HepG2 (cell line): ENCODE measurements around the gene BSND. TPM values are rescaled to one million over a fixed set of nuclear protein-coding genes. Genes with fewer than 3 reads are reported as not detected.

Experiments
- ATAC-seq: fragments of 200-7000 bp; cut with Tn5 transposase; 3 replicates; pipeline ENCODE4 v1.9.1; 2020; ENCODE audit warnings: mild to moderate bottlenecking, moderate library complexity
- BruUV-seq: library from RNA; stranded (reverse); fragments of 400-500 nt; replicated peaks from 2 replicates; lab custom pipeline; 2021; lab: Mats Ljungman, UMichigan
- CTCF ChIA-PET: fragments of 300-600 bp; formaldehyde crosslinking; extraction: SDS; loops from one replicate; lab custom pipeline; 2021; ENCODE audit warnings: low total read pairs, inconsistent platforms, low intra/inter-chr PET ratio; lab: Yijun Ruan, JAX
- POLR2A ChIA-PET: fragments of 350-600 bp; sonication (Branson Sonifier 250); formaldehyde crosslinking; loops from one replicate; lab custom pipeline; 2020; ENCODE audit warnings: antibody characterized with exemption, inconsistent platforms; lab: Yijun Ruan, JAX
- DNase-seq: peaks from one replicate; pipeline ENCODE4 v3.0.0-alpha.2; 2015; ENCODE audit warnings: low spot score
- FAIRE-seq: peaks from 3 replicates; lab custom pipeline; 2011; peaks lifted over from hg19 to GRCh38; lab: Jason Lieb, UNC
- H2AFZ ChIP-seq: one replicate; pipeline ENCODE4 v1.6.1; 2011; ENCODE audit warnings: low read length, inconsistent platforms
- H3K27ac ChIP-seq: fragments of 300-600 bp; 3 replicates; pipeline ENCODE4 v1.8.0; 2011; ENCODE audit warnings: mixed run types, mild to moderate bottlenecking, mixed read lengths, low read length, inconsistent platforms; ENCODE audit not compliant: insufficient read depth; ENCODE audit errors: extremely low read length
- H3K27me3 ChIP-seq, 2 experiments: fragments of 200-600 bp in 1 of 2; 2 replicates in 1 of 2; 3 replicates in 1 of 2; pipeline versions ENCODE4 v1.6.0 to v1.8.0; 2011; ENCODE audit warnings: low read length in 2 of 2, mild to moderate bottlenecking in 2 of 2, moderate library complexity in 2 of 2, inconsistent platforms in 1 of 2; ENCODE audit not compliant: insufficient read depth in 2 of 2, control insufficient read depth in 1 of 2
- H3K36me3 ChIP-seq, 2 experiments: fragments of 200-600 bp in 1 of 2; replicated peaks in 1 of 2; 2 replicates in 1 of 2; 3 replicates in 1 of 2; pipeline versions ENCODE4 v1.5.1 to v1.8.0; 2011; ENCODE audit warnings: low read length in 2 of 2, inconsistent platforms in 1 of 2; ENCODE audit not compliant: insufficient read depth in 2 of 2, control insufficient read depth in 1 of 2
- H3K4me1 ChIP-seq: 2 replicates; pipeline ENCODE4 v1.5.1; 2012; ENCODE audit warnings: low read length, inconsistent platforms; ENCODE audit not compliant: insufficient read depth
- H3K4me2 ChIP-seq: 2 replicates; pipeline ENCODE4 v1.6.0; 2011; ENCODE audit warnings: low read depth, low read length, inconsistent platforms
- H3K4me3 ChIP-seq, 3 experiments: fragments of 200-600 bp in 1 of 3; sonication (generic), shearing (Covaris generic) in 1 of 3; replicated peaks in 1 of 3; 2 replicates each; pipeline ENCODE4 v1.5.1; 2011 to 2016; ENCODE audit warnings: low read length in 3 of 3, inconsistent platforms in 2 of 3, low read depth in 2 of 3, mild to moderate bottlenecking in 2 of 3, control low read depth in 1 of 3, mixed read lengths in 1 of 3; ENCODE audit not compliant: insufficient read depth in 1 of 3
- H3K79me2 ChIP-seq: one replicate; pipeline ENCODE4 v1.6.1; 2011; ENCODE audit warnings: low read length, inconsistent platforms; ENCODE audit not compliant: insufficient read depth
- H3K9ac ChIP-seq: 2 replicates; pipeline ENCODE4 v1.6.0; 2011; ENCODE audit warnings: mild to moderate bottlenecking, low read depth, low read length, inconsistent platforms; ENCODE audit not compliant: insufficient read depth
- H3K9me3 ChIP-seq: 2 replicates; pipeline ENCODE4 v1.5.1; 2012; ENCODE audit warnings: mild to moderate bottlenecking, low read length
- H4K20me1 ChIP-seq: 2 replicates; pipeline ENCODE4 v1.6.0; 2011; ENCODE audit warnings: inconsistent platforms, mild to moderate bottlenecking, low read length, moderate library complexity; ENCODE audit not compliant: insufficient read depth
- CBFB ChIP-seq: sonication (generic); formaldehyde crosslinking; IDR thresholded peaks from 2 replicates; pipeline ENCODE4 v1.4.0; 2020; ENCODE audit warnings: missing genetic modification reagents
- DNMT3B ChIP-seq: conservative IDR thresholded peaks from 2 replicates; pipeline ENCODE4 v1.6.1; 2016; ENCODE audit warnings: missing biosample characterization, control low read depth
- HIVEP1 ChIP-seq: sonication (generic); formaldehyde crosslinking; IDR thresholded peaks from 2 replicates; pipeline ENCODE4 v1.4.0; 2020; ENCODE audit warnings: mild to moderate bottlenecking, missing genetic modification reagents
- KLF9 ChIP-seq: IDR thresholded peaks from 2 replicates; pipeline ENCODE4 v1.6.1; 2016; ENCODE audit warnings: low read depth
- MBD4 ChIP-seq: IDR thresholded peaks from 2 replicates; pipeline ENCODE4 v1.6.1; 2012; ENCODE audit warnings: low read length, inconsistent platforms, borderline replicate concordance
- NFIB ChIP-seq: sonication (generic); formaldehyde crosslinking; IDR thresholded peaks from 2 replicates; pipeline ENCODE4 v1.9.0; 2021; ENCODE audit warnings: missing genetic modification reagents, mild to moderate bottlenecking, borderline replicate concordance
- SMAD3 ChIP-seq: sonication (generic); formaldehyde crosslinking; IDR thresholded peaks from 2 replicates; pipeline ENCODE4 v1.4.0; 2020; ENCODE audit warnings: missing genetic modification reagents
- STAG1 ChIP-seq: sonication (generic); formaldehyde crosslinking; IDR thresholded peaks from 2 replicates; pipeline ENCODE4 v1.4.0; 2020; ENCODE audit warnings: missing genetic modification reagents
- ZNF101 ChIP-seq: sonication (generic); formaldehyde crosslinking; IDR thresholded peaks from 2 replicates; pipeline ENCODE4 v1.4.0; 2020; ENCODE audit warnings: mild to moderate bottlenecking, low read depth, missing genetic modification reagents, borderline replicate concordance
- ZNF350 ChIP-seq: sonication (generic); formaldehyde crosslinking; IDR thresholded peaks from 2 replicates; pipeline ENCODE4 v1.4.0; 2020; ENCODE audit warnings: mild to moderate bottlenecking, low read depth, missing genetic modification reagents, borderline replicate concordance
- ZNF614 ChIP-seq: IDR thresholded peaks from 2 replicates; pipeline ENCODE4 v1.6.1; 2018; ENCODE audit warnings: missing biosample characterization, missing genetic modification reagents, inconsistent platforms, borderline replicate concordance
- ZNF687 ChIP-seq: sonication (generic); formaldehyde crosslinking; IDR thresholded peaks from 2 replicates; pipeline ENCODE4 v1.5.1; 2020; ENCODE audit warnings: mild to moderate bottlenecking, missing genetic modification reagents, moderate library complexity
- WGBS: methylation state at CpG from one replicate; pipeline ENCODE4 v1.1.6; 2017; ENCODE audit warnings: low lambda C conversion rate; 5-methylcytosine and 5-hydroxymethylcytosine counted together
- in situ Hi-C: cut with HindIII; loops from 2 replicates; pipeline ENCODE4 v1.10.0; 2017; ENCODE audit warnings: low pct_unique_long_range_greater_than_20kb; ENCODE audit not compliant: extremely low pct_ligation_motif_present
- intact Hi-C: fragments of 100-400 bp; cut with micrococcal nuclease; formaldehyde crosslinking; loops from one replicate; pipeline ENCODE4 v1.10.0; 2022; ENCODE audit not compliant: unreplicated experiment
- polyA plus RNA-seq, 8 experiments: library from polyadenylated mRNA; depleted of rRNA in 3 of 8; stranded (reverse) in 7 of 8; unstranded in 1 of 8; fragments of >200 nt; fragmentation: Illumina TruSeq in 4 of 8; extraction: Trizol in 4 of 8; gene quantifications; 2 replicates each; pipeline versions ENCODE4 v1.2.1 to v1.2.3, GENCODE V29; 2011 to 2016; ENCODE audit warnings: low read depth in 4 of 8, missing spikeins in 1 of 8, mixed read lengths in 1 of 8; ENCODE audit not compliant: insufficient read depth in 1 of 8
- total RNA-seq, 5 experiments: library from RNA; depleted of rRNA; stranded (reverse); fragments of >200 nt; fragmentation: Illumina TruSeq; extraction: Trizol; gene quantifications; 2 replicates each; pipeline ENCODE4 v1.2.3, GENCODE V29; 2016; ENCODE audit warnings: low read depth in 1 of 5

BSND gene
- total and polyA plus RNA-seq, 2 of the 13 experiments (the other 11 are each of a cell fraction or from before 2014, with no cell fraction given) = not detected

GRCh38 chr1:54985556-54985955 is 13.2 kb upstream of the BSND start:
- DNase-seq (no peak), ATAC-seq (no peak), FAIRE-seq (no peak)
- no peaks in the 10 kb centered on the region for H3K79me2 ChIP-seq
- no peaks in the 10 kb centered on the region for H3K9me3 ChIP-seq
- intact Hi-C loops (no loop called here), in situ Hi-C loops (no loop called here)
- H3K27me3 ChIP-seq = peaks cover 4 to 36% of the 10 kb centered on the region in 2 experiments; a peak in 3 of 5 replicates
- peaks cover 8% of the 10 kb centered on the region for H3K4me1 ChIP-seq
- no peaks in the 10 kb centered on the region for H4K20me1 ChIP-seq
- TF ChIP-seq HIVEP1 (CRISPR knock-in tag) (no peak), ZNF101 (CRISPR knock-in tag) (no peak), NFIB (CRISPR knock-in tag) (no peak), KLF9 (CRISPR knock-in tag) (no peak), ZNF350 (no peak), ZNF614 (CRISPR knock-in tag) (no peak), CBFB (CRISPR knock-in tag) (no peak), MBD4 (no peak), SMAD3 (no peak), DNMT3B (no peak)
- no peak overlapping the region for H3K4me3 ChIP-seq
- no peak overlapping the region for H3K9ac ChIP-seq
- no peak overlapping the region for H3K27ac ChIP-seq
- no TSS peak for BruUV-seq
- CTCF ChIA-PET = no interaction called here
- POLR2A ChIA-PET = no interaction called here
- no peaks in the 10 kb centered on the region for H3K36me3 ChIP-seq
- H2AFZ ChIP-seq = no peak overlapping the region
- WGBS = 11% methylated on average over 4 of the region's 5 CpGs
- no peak overlapping the region for H3K4me2 ChIP-seq

- POLR2A ChIA-PET = no interaction called here
- intact Hi-C loops = no loop called here
These were observed 12.7 kb upstream of the BSND start for GRCh38 chr1:54986025-54986424.

More at GRCh38 chr1:54986025-54986424, 12.7 kb upstream of the BSND start:
- H3K27ac ChIP-seq = no peak overlapping the region
- H2AFZ ChIP-seq = no peak overlapping the region
- peaks cover 2 to 33% of the 10 kb centered on the region in 2 experiments; a peak in 3 of 5 replicates for H3K27me3 ChIP-seq
- H4K20me1 ChIP-seq = no peaks in the 10 kb centered on the region
- WGBS = 81% methylated on average over 8 of the region's 15 CpGs
- BruUV-seq = no TSS peak
- no peak for ATAC-seq
- H3K9me3 ChIP-seq = no peaks in the 10 kb centered on the region
- no peak overlapping the region for H3K9ac ChIP-seq
- H3K36me3 ChIP-seq = no peaks in the 10 kb centered on the region
- H3K4me3 ChIP-seq = no peak overlapping the region
- in situ Hi-C loops = no loop called here
- CTCF ChIA-PET = no interaction called here
- H3K4me1 ChIP-seq = peaks cover 8% of the 10 kb centered on the region
- no peak for DNase-seq
- H3K79me2 ChIP-seq = no peaks in the 10 kb centered on the region
- H3K4me2 ChIP-seq = no peak overlapping the region
- FAIRE-seq = no peak
- TF ChIP-seq STAG1 (CRISPR knock-in tag) = no peak
- peak; percentile 11; the same call in 1 of the 2 replicates for TF ChIP-seq ZNF687 (CRISPR knock-in tag)
